Colon (tissue), 2 donors: Measurements from ENCODE around the gene BRF1.

Source experiments
- FAIRE-seq: peaks from 2 replicates; lab custom pipeline; 2012; peaks lifted over from hg19 to GRCh38; lab: Jason Lieb, UNC
- donor health status: control.
- donor health status: control.

The BRF1 gene

DNA sequence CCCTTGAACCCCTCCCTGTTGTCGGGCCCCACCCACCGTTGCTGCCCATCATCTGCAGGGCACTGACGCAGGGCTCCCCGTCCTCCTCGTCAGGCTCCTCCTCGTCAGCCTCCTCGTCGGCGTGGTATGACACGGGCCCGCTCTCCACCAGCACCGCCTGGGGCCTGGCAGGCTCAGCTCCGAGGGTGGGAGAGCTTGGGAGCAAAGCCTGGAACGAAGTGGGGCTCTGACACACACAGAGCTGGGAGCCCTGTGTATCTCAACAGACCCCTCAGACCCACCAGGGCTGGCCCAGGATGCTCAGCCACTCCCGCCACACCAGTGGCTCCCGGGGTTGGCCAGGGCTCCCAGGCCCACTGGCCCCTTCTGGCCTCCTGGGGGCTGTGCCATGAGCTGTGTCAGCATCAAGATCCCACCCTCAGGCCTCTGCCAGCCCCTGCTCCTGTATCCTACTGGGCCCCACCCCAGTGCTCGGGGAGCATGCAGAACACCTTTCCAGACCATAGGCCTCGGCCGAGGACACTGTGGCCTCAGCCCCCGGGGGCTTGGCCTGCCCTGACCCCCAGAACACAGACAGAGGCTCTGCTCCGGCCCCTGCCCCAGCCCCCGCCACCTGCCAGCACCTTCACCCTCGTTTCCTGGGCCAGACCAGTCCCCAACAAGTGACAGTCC is 89.6 kb downstream of the BRF1 start:
- FAIRE-seq, result no peak

DNA sequence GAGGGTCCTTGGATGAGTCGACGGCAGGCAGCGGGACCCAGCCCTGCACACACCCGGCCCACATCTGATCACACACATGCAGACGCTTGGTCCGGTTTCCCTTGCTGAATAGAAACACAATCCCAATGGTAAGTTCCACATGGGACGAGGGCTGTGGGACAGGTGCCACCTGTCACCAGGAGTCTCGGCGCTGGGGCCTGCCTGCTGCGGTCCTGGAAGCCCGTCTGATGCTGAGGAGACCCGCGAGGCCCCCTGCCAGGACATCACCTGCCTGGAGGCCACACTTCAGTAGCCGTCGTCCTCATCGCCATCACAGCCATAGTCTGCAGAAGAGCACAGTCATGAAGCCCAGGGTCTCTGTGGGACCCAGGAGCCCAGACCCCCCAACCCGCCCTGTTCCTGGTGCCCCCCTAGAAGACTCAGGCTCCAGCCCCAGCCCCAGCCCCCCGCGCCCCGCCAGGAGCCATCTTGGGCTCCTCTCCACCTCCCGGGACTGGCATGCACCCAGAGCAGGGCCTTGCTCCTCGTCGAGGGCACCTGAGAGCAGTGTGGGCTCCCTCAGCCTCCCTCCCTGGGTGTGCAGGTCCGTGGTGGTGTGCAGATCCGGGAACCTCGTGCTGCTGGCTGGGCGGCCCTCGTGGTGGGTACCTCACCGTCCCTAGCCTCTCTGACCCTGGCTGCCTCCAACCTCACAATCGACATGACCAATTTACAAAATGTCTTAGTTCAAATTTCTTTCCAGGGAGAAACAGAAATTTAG is 90.4 kb downstream of the BRF1 start:
- no peak for FAIRE-seq

DNA sequence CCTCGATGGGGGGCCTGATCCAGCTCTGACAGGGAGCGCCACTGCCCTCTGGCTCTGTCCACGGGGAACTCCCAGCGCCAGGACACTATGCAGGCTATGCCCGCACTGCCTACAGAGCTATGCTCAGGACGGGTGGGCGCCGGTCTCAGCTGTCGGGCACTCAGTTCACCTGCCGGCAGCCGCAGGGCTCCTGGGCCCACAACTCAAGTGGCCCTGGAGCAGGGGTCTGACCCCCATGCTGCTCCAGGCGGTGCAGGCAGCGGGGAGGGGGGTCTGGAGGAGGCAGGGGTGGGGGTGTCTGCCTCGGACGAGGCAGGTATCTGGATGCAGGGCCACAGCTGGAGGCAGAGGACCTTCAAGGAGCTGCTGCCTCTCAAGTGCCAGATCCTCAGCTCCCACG is 91.2 kb downstream of the BRF1 start:
- no peak for FAIRE-seq

DNA sequence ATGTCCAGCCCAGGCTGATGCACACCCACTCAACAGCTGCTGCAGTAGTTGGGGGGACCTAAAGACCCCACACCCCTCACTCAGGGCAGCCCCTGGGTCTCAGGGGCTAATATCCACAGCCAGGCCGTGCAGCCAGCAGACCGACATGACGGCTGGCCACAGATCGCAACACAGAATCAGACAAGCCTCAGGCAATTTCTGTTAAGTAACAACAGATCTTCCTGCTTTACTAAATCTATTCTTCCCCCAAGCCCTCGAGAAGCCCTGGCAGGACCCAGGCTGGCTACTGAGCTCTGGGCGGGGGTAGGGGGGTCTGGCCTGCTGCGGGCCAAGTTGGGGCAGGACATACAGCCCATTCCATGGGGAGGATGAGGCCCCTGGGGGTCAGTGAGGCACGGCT is 91.7 kb downstream of the BRF1 start:
- FAIRE-seq, result no peak

DNA sequence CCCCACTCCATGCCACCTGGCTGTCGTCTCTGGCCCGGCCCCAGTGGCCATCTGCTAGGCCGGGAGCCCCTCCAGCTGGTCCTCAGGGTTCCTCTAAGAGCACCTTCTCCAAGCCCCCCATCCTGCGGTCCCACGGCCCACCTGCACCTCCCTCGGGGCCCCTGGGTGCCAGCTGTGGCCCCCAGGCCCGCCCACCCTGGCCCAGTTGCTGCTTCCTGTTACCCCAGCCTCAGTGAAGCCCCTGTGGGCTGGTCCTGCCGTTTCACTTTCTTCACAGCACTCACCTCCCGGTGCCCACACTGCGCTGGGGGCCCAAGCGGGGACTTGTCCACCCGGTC is 92.1 kb downstream of the BRF1 start:
- no peak for FAIRE-seq

DNA sequence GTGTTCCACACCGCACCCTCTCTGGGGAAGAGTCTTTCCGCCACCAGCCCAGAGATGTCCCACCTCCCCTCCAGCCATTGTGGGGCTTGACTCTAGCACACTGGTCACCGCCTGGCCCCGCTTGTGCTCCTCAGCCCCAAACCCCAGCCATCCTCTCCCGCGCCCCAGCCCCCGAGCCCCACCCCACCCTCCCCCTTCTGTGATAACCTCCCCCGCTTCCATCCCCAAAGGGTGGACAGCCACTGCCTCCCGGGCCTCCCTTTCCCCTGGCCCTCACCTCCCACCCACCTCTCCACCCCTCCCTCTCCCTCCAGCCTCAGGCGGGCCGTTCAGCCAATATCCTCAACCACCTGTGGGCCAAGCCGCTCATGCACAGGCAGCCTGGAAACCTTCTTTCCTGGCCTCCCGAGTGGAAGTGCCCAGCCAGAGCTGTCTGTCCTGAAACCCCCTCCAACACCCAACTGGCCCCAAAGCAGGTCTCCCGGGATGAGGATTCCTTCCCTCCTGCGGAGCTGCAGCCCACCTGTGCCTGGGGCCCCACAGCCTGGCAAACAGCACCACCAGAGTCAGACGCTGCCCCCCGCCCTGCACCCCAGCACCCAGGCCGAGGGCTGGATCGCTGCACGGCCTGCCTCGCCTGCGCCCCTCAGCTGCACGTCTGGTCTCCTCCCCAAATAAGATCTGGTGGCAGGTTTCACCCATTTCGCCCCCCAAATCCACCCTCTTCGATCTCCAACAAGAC is 92.6 kb downstream of the BRF1 start:
- FAIRE-seq, result no peak

DNA sequence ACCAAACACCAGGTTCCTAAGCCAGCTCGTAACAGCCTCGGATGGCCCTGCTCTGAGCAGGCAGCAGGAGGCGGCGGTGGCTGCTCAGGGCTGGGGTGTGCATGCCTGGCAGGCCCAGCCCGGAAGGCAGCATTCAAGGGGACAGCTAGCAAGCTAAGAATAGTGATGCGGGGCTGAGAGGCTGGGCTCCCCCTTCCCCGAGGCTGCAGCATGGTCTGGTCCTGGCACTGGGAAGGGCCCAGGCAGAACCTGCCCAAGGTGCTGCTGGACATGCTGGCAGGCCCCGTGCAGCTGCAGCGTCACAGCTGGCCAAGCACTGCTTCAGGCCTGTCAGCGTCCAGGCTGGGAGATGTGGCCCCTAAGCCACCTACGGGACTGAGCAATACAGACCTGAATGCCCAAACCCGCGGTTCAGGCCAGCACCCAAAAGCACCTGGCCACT is 93.3 kb downstream of the BRF1 start:
- no peak for FAIRE-seq

DNA sequence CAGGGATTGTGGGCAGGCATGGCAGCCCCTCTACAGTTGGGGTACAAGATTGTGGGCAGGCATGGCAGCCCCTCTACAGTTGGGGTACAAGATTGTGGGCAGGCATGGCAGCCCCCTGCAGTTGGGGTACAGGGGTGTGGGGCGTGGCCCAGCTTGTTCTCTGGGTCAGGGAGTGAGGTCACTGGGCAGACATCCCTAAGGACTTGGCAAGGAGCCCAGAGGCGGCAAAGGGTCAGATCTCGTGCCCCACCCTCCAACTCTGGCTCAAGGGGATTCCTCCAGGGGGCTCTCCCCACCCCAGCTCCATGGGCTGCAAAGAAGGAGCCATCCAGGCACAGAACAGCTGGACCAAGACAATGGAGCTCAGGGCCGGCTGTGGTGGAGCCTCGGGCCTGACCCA is 93.9 kb downstream of the BRF1 start:
- no peak for FAIRE-seq

DNA sequence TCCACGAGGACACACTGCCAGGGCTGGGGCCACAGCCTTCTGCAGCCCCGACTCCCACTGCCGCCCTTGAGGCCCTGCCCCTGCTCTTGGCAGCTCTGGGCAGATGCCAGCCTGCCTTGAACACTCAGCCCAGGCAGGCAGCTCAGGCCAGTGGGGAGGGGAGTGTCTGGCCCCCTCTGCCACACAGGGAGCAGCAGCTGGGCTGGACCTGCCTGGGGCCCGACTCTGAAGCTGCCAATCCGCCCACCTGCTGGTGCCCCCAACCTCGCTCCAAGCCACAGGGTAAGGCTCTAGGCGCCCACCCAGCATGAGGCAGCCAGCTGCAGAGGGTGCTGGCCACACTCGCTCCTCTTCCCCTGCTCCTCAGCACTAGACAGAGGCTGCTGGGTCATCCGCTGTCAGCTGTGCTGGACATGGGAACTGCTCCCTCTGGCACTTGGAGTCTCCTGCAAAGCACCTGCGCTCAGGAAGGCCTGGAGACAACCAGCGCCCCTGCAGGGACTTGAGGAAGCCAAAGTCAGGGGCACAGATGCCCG is 95.1 kb downstream of the BRF1 start:
- FAIRE-seq, result no peak

DNA sequence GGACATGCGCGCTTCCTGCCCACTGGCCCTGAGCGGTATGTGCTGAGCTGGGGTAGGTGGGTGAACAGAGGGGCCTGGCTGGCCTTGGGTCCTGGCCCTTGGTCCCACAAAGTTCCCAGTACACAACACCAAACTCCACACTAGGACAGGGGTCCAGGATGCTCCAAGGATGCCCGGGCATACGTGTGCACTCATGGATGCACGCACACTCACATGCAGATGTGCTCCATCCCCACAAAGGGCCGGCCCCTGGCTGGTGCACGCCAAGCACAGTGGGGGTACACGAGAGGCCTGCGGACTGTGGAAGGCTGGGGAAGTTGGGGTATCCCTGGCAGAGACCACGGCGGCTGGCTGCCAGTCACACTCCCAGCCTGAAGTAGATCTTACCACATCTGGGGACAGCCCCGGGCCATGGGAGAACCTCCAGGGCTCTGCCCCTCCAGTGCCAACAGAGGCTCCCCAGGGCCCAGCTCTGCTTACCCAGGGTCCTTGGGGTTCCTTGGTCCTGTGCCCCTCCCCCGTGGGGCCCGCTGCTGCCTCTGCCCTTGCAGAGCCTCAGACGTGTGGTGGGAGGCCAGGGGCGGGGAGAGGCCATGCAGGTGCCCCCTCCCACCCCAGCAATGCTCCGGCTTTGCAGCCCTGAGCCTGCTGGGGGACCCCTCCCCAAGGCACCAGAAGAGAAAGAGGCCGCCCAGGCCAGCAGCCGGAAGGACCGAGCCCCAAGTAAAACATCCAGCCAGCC is 95.7 kb downstream of the BRF1 start:
- no peak for FAIRE-seq

DNA sequence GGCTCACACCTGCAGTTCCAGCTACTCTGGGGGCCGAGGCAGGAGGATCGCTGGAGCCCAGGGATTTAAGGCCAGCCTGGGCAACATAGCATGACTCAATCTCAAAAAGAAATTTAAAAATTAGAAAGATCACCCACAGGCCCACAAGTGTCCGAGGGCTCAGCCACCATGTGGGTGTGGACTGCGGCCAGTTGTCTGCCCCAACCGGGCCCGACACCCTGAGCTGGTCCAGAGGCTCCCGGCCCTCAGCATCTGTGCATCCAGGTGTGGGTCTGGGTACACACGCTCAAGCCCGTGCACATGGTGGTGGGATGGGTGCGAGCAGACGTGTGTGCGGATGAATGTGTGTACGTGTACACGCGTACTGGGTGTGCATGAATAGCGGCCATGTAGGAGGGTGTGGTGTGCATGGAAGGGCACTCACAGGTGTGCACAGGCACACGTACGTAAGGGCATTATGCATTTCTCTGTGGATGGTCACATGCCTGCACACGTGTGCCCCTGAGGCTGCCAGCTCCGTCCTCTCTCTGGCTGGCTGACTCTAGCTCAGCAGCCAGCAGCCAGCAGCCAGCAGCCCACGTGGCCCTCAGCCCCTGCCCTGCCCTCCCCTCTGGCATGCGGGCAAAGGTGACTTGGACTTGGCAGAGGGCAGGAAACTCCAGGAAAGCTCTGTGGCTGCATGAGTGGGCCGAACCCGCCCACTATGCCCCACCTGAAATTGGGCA is 96.4 kb downstream of the BRF1 start:
- no peak for FAIRE-seq

DNA sequence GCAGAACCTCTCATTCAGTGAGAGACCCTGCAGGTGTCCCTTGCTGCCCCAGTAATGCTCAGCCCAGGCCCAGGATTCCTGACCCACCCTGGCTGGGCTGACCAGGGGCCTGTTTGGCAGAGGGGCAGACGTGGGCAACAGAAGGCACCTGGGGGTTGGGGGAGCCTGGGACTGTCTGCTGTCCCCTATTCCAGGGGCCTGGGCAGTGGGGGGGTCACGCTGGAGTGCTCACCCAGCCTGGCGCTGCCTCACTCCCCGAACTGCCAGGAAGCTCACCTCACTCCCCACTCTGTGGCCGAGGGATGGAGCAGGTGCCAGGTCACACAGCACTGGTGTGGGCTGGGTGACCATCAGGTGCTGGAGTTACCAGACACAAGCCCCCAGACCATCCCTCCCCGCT is 97.1 kb downstream of the BRF1 start:
- FAIRE-seq, result no peak

DNA sequence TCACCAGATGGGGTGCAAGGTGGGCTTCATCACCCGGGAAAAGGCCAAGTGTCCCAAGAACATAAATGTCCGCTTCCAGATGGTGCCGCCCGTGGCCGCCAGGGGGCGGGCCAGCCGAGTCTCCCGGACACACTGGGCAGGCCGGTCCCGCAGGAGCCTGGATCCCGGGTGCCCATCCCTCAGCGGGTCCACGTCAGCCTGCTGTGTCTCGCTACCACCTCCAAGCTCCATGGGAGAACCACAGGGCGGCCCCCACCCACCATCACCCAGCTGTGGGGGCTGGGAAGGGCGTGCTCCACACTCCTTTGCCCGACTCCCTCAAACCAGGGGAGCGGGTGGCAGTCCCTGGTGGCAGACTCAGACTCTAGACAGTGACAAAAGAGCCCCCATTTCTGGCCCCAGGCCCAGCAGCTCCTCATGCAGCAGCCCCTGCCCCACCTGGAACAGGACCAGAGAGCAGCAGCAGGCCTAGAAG is 97.7 kb downstream of the BRF1 start:
- no peak for FAIRE-seq

DNA sequence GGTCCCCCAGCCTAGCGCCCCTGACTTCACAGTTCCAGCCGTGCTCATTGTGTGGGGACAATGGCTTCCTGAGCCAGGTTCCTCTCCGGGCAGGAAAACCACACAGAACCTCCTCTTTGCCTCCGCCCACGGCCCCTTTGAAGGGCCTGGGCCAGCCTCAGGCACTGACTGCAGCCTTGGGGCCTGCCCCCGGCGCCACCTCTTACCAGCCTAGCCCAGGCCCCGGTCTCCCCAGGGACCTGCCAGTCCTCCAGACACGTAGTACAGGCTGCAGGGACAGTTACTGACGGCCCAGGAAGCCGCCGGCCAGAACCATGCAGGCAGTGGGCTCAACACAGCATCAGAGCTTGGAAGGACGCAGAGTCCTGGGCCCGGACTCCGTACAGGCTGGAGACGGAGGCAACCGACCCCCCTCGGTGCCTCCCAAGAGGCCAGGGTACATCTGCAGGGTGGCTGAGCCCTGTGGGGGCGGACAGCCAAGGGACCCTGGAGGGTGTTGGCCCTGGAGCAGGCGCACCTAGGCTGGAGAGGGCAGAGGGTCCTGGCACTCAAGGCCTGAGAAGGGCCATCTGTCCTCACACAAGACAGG is 98.8 kb downstream of the BRF1 start:
- no peak for FAIRE-seq

DNA sequence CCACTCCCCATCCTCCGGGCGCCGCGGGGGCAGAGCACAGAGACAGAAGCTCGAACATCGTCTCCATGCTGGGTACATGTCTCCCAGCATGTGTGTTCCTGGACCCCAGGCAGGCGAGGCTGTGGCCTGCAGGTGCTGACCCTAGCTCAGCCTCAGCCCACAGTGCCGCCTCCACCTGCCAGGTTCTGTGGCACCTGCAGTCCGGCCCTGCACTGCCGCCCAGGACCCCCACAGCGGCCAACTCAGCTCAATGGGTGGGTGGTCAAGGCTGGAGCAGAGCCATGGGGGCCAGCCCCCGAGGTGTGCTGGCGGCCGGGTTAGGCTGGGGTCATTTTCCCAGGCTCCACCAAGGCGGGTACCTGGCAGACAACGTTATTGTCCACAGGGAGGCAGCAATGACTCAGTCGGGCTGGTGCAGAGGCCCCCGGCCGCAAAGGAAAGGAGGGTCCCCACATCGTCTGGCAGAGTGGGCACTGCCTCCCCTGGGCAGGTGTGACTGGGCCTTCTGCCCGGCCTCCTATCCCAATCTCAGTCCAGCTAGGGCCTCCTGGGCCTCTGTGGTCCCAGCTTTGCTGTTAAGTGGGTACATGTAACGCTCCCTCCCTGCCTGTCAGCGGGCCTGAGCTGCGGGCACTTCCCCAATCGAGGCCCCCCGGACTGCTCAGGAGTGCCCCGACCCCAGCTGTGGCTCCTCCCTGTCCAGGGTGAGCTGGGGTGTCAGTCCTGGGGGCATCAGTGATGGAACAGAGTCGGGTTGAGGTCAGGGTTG is 99.5 kb downstream of the BRF1 start:
- FAIRE-seq, result no peak

DNA sequence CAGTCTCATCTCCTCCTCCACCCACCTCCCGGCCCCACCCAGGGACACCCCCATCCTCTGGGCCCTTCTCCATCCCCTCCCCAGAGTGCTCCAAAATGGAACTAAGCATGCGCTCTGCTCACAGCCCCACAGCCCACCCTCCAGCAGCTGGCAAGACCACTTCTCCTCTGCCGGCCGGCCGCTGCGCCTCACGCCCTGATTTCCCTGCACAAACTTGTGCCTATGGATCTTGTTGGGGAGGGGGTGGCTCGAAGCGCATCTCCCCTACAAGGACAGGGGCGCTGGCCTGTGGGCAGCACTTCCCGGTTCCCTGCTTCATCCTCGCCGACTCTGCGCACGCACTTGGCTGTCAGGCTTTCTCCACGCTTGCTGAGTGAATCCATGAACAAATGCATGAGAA is 100.2 kb downstream of the BRF1 start:
- FAIRE-seq, result no peak

DNA sequence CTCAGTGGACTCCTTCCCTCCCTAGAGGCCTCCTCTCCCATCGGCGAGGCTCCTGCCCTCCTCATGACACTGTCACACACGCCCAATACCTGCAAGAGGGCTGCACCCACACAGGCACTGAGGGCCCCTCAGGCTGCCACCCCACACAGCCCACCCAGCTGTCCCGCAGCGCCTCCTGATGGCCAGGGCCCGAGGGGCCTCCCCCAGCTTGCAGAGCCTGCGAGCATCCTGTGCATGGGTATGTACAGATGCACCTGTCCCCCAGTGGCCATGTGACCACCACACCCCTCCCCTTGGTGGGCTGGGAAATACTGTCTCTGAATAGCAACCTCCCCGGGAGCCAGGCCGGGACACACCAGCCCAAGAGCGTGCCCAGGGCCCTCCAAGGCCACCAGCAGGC is 100.7 kb downstream of the BRF1 start:
- FAIRE-seq, result no peak

DNA sequence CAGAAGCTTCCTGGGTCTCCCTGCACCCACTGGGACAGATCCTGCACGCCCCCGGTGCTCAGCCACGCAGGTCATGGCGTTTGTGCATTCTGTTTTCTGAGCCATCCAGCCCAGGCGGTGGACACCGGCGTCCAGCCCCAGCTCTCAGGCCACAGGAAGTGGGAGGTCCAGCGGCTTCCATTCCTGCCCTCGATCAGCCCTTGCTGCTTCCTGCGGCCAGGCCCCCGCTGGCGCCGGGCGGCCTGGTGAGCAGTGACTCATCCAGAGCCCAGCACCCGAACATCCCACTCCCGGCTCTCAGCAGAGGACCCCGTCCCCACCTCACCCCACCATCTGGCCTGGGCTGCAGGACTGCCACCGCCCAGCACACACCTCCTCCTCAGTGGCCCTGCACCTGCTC is 101.7 kb downstream of the BRF1 start:
- FAIRE-seq, result no peak

DNA sequence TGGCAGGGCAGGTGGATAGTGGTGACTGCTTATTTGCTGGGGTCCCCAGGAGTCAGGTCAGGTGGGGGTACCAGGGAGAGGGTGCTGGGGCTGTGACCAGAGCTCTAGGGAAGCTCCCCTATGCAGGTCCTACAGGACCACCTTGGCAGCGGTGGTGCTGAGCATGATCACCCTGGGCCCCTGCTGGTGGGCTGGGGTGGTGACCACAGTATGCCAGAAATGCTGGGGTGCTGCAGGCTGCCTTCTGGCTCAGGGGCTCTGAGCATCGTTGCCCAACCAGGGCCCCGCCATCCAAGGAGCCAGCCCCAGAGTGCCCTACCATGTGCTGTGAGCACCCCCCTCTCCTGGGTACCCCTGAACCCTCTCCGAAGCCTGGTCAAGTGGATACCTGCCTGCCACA is 102.2 kb downstream of the BRF1 start:
- FAIRE-seq, result no peak

DNA sequence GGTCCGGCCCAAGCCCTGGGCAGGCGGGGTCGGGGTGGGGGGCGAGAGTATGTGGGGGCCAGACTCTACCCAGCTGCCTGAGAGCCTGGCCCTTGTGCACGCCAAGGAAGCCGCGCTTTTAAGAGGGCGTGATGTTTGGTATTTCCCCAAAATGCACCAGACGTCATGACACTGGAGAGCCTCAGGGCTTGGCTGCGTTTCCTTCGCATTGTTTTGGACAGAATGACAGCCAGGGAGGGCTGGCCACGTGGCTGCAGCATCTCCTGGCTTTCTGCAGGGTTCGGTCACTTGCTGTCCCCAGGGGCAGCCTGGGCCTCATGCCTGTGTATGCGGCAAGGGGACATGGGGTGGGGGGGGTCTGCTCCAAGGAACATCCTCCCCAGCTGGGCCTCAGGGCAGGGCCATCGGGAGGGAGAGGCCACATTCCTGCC is 103.6 kb downstream of the BRF1 start:
- FAIRE-seq, result no peak
